ENCODE results near the gene PRKCE.

DNA sequence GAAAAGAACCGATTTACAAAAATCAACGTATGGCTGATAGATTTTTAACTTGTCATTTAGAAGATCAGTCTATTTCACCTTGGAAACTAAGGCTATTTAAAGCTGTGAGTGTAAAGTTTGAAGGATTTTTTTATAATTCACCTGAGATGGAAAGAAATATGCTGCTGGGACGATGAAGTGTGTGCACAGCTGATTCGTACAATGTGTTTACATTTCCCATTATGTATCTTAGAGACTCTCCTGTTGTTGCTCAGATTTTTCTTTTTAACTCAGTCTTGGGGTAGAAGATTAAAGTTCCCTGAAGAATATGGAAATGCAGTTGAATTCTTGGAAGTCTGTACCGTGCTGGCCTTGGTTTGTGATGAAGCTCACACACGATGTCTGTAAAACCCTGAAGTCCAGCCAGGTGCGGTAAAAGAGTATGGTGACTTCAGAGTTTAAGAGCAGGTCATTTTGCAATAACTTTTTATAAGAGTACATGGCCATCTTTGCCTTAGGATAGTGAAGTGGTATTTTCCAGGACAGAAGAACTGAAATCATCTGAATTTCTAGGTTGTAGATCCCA lies 250.1 kb downstream of the PRKCE start:
- TF ChIP-seq, protein P1, sequence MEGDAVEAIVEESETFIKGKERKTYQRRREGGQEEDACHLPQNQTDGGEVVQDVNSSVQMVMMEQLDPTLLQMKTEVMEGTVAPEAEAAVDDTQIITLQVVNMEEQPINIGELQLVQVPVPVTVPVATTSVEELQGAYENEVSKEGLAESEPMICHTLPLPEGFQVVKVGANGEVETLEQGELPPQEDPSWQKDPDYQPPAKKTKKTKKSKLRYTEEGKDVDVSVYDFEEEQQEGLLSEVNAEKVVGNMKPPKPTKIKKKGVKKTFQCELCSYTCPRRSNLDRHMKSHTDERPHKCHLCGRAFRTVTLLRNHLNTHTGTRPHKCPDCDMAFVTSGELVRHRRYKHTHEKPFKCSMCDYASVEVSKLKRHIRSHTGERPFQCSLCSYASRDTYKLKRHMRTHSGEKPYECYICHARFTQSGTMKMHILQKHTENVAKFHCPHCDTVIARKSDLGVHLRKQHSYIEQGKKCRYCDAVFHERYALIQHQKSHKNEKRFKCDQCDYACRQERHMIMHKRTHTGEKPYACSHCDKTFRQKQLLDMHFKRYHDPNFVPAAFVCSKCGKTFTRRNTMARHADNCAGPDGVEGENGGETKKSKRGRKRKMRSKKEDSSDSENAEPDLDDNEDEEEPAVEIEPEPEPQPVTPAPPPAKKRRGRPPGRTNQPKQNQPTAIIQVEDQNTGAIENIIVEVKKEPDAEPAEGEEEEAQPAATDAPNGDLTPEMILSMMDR (conservative IDR thresholded peaks at IDR 0.05; ENCODE audit: low read depth, low read length): no peak
- TF ChIP-seq EZH2 (IDR thresholded peaks at IDR 0.05; ENCODE audit: borderline replicate concordance, low read depth, low read length, poor library complexity, severe bottlenecking): no peak
